AG09309 (cell line): ENCODE measurements around the gene LSP1.
A peak's percentile ranks its signal among the peaks of the same experiment; 100 is the strongest.

Source experiments
- DNase-seq: peaks from one replicate; pipeline ENCODE4 v3.0.0-alpha.2; 2010; ENCODE audit warnings: low read depth
- H3K4me3 ChIP-seq: 2 replicates; pipeline ENCODE4 v1.5.1; 2011; ENCODE audit warnings: mild to moderate bottlenecking, low read depth, low read length, moderate library complexity; ENCODE audit not compliant: control insufficient read depth
- TF ChIP-seq, protein P1 (sequence below): IDR thresholded peaks from 2 replicates; pipeline ENCODE4 v1.5.1; 2011; ENCODE audit warnings: mild to moderate bottlenecking, low read depth, low read length, inconsistent platforms; ENCODE audit not compliant: insufficient read depth, control insufficient read depth; ENCODE audit errors: missing control alignments

The LSP1 gene

DNA sequence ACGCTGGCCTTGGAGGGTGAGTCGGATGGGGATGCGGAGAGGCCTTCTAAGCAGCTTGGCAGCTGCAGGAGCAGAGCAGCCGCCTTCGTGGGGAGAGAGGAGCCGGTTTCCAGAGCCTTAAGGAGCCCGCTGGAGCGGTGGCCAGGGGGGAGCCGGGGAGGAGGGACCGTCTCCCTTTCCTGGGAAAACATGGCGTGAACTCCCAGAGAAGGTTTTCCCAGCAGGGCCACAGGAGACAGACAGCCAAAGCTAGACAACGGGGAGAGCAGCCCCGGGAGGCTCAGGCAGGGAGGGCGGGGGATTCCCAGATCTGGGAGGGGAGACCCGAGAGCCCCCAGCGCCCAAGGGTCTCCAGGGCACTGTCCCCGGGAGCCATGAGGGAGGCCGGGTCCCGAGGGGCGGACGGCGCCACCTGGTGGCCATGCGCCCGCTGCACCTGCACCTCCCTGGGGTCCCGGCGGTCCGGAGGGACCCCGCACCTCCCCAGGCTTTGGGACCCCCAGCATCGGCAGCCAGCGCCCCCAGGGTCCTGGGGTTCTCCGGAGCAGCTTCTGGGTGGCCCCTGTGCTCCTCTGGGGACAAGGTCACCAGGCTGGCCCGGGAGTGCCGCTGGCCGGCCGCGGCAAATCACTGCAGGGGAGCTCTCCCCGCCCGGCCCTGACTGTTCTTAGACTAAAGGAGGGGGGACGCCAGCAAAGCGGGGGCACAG, 20.5 kb upstream of the LSP1 start:
- H3K4me3 ChIP-seq = no peak overlapping the region
- DNase-seq = no peak
- TF ChIP-seq, protein P1, sequence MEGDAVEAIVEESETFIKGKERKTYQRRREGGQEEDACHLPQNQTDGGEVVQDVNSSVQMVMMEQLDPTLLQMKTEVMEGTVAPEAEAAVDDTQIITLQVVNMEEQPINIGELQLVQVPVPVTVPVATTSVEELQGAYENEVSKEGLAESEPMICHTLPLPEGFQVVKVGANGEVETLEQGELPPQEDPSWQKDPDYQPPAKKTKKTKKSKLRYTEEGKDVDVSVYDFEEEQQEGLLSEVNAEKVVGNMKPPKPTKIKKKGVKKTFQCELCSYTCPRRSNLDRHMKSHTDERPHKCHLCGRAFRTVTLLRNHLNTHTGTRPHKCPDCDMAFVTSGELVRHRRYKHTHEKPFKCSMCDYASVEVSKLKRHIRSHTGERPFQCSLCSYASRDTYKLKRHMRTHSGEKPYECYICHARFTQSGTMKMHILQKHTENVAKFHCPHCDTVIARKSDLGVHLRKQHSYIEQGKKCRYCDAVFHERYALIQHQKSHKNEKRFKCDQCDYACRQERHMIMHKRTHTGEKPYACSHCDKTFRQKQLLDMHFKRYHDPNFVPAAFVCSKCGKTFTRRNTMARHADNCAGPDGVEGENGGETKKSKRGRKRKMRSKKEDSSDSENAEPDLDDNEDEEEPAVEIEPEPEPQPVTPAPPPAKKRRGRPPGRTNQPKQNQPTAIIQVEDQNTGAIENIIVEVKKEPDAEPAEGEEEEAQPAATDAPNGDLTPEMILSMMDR = peak; percentile 89

DNA sequence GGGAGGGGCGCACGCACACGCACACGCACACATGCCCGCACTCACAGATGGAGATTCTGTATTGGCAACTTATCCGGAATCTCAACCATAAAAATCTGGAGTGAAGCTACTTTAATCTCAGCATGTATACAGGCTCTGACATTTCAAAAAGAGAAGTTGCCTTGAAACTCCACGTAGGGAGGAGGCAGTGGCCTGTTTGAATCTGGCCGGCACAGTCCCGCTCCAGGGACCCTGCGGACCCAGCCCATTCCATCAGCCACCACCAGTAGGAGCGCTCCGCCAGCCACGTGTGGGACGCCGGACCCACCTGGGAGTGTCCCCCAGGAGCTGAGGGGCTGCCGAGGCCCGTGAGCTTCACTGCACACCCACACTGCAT, 20.0 kb upstream of the LSP1 start:
- no peak overlapping the region for H3K4me3 ChIP-seq
- TF ChIP-seq, protein P1 = no peak
- DNase-seq = no peak

DNA sequence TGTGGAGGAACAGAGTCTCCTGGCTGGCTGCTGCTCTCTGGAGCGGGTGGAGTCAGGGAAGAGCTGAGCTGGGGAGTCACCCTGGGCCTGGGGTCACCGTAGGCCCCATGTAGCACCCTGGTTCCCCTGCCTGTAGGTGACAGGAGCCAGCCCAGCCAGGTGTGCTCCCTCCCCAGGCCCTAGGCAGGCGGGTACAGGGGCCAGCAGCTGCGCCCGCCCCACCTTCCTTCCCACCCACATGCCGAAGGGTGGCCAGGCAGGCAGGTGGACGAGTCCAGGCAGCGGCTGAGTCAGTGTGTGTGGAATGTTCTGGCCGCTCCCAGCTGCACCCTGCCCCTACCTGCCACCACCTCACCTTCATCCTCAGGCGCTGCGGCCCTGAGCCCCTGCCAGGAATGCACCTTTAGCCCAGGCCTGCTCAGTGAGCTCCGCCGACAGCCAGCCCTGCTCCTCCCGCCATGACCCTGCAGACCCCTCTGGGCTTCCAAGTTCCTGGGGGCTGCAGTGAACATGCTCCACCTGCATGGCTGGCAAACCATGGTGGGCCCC, 18.7 kb upstream of the LSP1 start:
- TF ChIP-seq, protein P1 = no peak
- DNase-seq = no peak
- H3K4me3 ChIP-seq = no peak overlapping the region

DNA sequence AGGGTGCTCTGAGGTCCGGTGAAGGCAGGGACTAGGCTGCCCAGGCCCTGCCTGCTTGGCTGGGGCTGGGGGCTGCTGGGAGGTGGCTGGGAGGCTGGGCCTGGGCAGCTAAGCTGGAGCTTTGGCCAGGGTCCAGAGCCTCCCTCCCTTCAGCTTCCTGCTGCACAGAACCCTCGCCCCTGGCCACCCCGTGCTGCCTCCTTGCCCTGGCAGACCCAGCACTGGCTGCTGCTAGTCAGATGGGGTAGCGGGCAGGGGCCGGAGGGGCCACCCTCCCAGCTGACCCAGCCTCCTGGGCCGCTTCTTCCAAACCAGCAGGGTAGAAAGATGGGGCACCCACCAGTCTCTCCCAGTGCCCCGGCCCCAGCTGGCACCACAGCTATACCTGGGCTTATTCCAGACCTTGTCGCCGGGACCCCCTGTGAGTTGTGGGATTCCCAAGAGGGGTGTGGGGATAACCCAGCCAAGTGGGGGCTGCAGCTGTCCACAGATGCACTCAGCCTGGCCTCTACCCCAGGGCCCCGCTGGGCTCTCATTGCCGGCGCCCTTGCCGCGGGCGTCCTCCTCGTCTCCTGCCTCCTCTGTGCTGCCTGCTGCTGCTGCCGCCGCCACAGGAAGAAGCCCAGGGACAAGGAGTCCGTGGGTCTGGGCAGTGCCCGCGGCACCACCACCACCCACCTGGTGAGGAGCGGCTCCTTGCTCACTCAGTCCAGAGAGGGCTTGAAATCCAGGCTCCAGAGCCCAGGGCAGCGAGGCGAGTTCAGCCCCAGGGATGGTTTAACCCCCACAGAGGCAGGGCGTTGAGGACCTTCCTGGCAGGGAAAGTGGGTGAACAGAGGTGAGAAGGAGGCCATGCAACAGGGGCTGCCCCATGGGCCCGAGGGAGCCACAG, 17.9 kb upstream of the LSP1 start, which contains the start of gene SYT8:
SYT8 (plus strand) TSS at position 212 of the 892 bp plus-strand sequence; CDS start at position 328, 116 bp downstream.
- no peak for DNase-seq
- TF ChIP-seq, protein P1 = no peak
- H3K4me3 ChIP-seq = no peak within 1 kb of the TSS

DNA sequence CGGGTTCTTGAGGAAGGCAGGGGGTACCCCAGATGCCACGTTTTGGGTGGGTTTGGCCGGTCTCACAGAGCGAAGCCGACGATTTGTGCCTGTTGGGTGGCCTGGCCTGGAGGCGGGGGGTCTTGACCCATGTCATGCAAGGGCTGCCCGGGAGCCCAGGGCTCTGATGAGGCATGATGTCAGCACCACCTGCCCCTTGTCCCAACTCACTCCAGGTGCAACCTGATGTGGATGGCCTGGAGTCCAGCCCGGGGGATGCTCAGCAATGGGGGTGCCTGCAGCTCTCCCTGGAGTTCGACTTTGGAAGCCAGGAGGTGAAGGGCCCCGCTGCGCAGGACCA, 17.2 kb upstream of the LSP1 start:
- TF ChIP-seq, protein P1 = no peak
- H3K4me3 ChIP-seq = no peak overlapping the region
- DNase-seq = no peak

DNA sequence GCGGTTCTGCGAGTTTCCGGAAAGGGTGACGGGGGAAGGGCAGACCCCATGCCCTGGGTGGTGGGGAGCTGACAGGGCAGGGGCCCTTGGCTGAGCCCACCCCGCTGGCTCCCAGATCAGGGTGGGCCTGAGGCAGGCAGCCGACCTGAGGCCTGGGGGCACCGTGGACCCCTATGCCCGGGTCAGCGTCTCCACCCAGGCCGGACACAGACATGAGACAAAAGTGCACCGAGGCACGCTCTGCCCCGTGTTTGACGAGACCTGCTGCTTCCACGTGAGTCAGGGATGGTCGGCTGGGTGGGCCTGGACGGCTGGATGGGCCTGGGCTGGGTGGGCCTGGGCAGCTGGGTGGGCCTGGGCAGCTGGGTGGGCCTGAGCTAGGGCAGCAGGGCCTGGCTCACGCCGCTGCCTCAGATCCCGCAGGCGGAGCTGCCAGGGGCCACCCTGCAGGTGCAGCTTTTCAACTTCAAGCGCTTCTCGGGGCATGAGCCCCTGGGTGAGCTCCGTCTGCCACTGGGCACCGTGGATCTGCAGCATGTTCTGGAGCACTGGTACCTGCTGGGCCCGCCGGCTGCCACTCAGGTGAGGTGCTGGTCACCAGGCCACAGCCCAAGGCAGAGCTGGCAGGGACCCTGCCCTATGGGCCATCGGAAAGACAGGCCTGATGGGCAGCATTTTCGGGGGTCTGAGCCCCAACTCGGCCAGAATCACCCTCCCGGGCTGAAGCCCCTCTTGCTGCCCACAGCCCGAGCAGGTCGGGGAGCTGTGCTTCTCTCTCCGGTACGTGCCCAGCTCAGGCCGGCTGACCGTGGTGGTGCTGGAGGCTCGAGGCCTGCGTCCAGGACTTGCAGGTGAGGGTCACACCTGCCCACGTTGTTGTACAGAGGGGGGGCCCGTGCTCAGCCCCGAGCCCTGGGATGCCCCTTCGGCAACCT, 16.6 kb upstream of the LSP1 start:
- TF ChIP-seq, protein P1 = no peak
- H3K4me3 ChIP-seq = no peak overlapping the region
- no peak for DNase-seq
